Measurements from ENCODE around the gene EMID1.
"Not testable (repeated sequence)": the region's sequence is repeated elsewhere in the genome, so short reads cannot be mapped to it uniquely, and the experiment has no call there.

EMID1 gene

DNA sequence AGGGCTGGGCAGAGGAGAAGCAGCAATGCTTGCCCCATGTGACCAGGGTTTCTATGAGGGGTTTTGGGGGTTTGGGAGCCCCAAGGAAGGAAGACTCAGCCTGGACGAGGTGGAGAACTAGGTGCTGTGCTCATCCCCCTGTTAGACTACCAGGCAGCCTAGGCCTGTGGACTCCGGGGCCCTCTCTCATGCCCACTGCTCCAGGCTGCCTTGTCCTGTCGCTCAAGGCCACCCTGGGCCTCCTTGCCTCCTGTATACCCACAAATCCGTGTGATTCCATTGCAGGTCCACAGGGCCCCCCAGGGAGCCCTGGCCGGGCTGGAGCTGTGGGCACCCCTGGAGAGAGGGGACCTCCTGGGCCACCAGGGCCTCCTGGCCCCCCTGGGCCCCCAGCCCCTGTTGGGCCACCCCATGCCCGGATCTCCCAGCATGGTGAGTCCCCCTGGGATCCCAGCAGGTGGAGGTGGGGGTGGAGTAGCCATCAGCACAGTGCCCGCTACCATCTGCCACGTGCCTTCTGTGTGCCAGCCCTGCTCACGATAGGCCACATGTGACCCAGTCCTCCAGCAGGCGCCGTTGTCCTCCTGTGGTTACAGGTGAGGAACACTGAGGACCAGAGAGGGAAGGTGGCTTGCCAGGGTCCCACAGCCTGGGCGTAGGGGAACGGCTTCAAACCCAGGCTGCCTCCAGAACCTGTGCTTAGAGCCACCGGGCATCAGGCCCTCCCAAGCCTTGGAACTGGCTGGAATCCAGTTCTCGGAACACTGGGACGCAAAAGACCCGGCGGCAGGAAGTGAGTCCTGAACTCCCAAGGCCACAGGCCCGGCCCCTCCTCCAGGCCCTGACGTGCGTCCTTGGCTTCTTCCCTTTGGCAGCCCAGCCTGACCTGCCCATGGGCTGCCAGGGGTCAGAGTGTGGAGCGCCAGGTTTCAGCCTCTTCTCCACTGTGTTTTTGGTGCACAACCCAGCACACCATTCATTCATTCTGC is 26.6 kb downstream of the EMID1 start:
- peak; percentile 5 for DNase-seq

DNA sequence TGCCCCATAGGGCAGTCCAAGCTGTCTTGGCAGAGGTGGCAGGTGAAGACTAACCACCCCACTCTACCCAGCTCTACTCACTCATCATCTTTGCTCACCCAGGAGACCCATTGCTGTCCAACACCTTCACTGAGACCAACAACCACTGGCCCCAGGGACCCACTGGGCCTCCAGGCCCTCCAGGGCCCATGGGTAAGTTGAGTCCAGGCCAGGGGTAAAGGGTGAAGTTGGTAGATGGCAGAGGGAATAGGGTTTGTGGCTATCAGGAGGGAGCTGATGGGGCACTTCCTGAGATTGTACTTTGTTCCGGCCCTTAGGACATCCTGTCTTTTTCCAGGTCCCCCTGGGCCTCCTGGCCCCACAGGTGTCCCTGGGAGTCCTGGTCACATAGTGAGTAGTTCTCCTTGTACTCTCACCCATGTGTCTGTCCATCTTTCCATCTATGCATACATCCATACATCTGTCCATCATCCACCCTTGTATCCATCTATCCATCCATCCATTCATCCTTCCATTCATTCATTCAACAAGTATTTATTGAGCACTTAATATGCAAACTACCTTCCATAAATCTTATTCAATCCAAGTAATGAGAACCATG is 27.7 kb downstream of the EMID1 start:
- DNase-seq: no peak

DNA sequence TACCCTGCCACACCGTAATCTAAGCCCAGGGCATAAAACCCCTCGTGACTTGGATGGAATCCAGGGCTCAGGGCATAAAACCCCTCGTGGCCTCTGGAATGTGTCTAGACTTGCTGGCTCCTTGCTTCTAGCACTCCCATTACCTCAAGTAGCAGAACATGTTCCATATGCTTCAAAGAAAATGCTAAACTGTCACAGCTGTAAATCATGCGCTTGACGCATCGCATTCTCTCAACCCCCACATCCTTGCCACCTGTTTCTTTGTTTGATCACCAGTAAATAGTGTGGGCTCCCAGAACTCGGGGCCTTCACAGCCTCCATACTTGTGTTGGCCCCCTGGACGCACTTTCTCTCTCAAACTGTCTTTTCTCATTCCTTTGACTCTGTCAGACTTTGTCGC is 34.8 kb downstream of the EMID1 start:
- not testable (repeated sequence) for DNase-seq

DNA sequence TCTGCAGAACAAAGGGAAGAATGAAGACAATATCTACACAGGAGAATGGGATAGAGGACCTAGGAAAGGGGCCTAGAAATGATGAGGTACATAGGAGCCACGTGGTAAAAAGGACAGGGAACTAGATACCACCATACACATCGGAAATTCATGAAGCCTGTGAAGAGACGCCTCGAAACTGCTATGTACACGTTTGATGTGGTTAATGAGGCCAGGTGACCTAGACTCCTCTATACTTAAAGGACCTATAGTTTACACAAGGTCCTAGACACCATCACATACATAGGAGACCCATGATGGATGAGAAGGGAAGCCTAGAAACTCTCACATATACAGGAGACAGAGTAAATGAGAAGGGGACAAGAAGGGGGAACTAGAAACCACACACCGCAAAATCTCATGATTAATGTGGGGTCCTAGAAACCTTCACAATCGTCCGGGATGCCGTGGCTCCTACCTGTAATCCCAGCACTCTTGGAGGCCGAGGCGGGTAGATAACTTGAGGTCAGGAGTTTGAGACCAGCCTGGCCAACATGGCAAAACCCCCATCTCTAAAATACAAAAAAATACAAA is 38.3 kb downstream of the EMID1 start:
- DNase-seq: no peak

DNA sequence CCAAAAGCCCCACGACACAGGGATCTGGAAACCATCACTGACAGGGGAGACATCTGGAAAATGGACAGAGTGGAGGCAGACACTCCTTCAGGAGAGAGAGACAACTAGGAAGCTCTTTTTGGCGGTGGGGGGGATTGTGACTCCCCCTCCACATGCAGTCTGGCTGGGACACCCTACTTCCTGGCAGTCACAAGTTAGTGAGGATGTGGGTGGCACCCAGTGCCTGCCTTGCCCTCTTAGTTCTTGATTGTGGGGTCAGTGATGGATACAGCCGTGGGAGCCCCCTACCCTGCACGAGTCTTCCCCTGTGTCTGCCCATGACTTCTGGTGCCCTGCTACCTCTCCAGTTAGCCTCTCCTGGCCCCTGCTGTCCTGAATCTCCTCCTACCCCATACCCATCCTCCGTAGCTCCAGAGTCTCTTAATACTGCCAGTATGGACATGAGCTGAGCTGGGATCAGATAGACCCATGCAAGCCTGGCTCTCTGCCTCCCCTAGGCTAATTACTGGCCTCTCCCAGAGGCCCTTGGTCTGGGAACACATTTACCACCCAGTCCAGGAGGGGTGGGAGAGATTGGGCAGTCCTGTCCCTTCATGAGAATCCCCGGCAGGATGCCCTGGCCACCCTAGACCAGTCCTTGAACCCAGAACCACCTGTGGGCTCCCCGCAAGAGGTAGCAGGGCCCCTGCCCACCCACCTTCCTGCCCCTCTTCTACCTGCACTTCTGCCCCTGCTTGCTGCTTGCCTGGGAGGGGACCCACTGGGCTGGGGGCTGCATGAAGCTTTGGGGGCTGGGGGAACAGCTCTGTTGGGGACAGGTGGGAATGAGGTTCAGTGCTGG is 39.3 kb downstream of the EMID1 start:
- DNase-seq: no peak

DNA sequence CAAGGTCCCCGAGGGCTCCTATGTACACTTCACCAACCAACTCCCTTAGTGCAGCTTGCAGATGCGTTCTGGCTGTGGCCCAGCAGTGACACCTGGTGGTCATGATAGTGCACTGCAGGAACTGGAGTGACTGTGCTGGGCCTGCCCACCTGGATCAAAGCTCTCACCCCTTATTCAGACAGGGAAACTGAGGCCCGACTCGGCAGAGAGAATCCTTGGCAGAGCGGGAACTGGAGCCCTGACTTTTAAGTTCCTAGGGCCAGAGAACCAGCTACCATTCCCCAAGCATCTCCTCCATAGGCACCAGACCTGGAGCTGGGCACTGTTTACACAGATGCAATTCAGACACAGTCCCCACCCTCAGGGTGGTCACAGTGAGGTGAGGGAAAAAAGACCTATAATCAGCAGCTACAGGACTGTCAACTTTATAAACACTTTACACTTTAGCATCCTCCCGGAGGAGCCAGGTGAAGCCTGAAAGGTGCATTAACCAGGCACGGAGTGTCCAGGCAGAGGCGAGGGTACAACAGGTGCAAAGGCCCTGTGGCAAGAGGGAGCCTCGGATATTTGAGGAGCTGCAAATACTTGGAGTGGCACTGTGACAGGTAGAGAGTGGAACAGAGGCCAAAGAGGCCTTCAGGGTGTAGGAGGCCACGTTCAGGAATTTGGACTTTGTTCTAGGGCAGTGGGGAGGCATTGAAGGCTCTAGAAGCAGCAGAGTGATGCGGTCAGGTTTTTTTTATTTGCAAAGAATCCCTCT is 40.1 kb downstream of the EMID1 start:
- DNase-seq: no peak

DNA sequence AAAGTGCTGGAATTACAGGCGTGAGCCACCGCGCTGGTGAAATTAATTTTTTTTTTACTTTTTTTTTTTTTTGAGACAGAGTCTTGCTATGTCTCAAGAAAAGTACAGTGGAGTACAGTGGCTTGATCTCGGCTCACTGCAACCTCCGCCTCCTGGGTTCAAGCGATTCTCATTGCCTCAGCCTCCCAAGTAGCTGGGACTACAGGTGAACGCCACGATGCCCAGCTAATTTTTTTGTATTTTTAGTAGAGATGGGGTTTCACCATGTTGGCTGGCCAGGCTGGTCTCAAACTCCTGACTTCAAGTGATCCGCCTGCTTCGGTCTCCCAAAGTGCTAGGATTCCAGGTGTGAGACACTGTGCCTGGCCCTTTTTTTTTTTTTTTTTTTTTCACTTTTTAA is 42.2 kb downstream of the EMID1 start:
- DNase-seq: not testable (repeated sequence)

DNA sequence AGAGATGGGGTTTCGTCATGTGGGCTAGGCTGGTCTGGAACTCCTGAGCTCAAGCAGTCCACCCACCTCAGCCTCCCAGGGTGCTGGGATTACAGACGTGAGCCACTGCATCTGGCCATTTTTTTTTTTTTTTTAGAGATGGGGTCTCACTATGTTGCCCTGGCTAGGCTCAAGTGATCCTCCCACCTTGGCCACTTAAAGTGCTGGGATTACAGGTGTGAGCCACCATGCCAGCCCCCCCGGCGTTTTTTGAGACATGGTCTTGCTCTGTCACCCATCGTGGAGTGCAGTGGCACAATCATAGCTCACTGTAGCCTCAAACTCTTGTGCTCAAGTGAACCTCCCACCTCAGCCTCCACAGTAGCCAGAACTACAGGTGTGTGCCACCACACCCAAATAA is 45.6 kb downstream of the EMID1 start:
- no peak for DNase-seq

DNA sequence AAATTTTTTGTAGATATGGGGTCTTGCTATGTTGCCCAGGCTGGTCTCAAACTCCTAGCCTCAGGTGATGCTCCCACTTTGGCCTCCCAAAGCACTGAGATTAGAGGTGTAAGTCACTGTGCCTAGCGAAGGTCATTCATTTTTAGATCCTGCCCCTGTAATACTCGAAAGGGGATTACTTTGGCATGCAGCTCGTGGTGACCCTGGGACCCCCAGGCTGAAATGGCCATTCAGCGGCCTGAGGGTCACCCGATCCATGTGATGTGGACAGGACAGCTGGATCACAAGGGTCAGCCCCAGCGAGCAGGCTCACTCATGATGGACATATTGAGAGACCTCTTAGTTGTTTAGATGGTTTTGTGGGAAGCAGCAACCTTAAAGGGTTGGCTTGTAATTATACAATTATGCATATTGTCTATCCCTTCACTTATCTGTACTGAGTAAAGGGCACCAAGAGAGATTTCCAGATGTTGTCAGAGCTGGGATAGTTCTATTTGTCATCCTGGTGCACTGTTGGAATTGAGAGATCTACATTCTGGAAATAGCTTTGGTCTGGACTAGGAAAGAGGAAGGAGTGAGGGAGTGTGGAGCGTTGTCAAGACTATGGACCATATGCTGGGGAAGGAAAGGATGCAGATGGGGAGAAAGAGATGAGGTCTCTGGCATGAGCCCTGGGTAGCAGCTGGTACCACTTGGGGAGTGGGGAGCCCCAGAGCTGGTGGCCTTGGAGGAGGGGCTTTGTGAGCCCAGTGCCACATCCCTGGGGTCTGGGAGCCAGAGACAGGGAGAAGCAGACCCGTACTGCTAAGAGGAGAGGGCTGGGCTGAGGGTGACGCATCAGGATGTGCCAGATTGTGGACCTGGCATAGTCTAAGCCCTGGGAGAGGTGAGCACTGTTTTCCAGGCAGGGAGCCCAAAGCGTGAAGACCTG is 46.5 kb downstream of the EMID1 start:
- no peak for DNase-seq

DNA sequence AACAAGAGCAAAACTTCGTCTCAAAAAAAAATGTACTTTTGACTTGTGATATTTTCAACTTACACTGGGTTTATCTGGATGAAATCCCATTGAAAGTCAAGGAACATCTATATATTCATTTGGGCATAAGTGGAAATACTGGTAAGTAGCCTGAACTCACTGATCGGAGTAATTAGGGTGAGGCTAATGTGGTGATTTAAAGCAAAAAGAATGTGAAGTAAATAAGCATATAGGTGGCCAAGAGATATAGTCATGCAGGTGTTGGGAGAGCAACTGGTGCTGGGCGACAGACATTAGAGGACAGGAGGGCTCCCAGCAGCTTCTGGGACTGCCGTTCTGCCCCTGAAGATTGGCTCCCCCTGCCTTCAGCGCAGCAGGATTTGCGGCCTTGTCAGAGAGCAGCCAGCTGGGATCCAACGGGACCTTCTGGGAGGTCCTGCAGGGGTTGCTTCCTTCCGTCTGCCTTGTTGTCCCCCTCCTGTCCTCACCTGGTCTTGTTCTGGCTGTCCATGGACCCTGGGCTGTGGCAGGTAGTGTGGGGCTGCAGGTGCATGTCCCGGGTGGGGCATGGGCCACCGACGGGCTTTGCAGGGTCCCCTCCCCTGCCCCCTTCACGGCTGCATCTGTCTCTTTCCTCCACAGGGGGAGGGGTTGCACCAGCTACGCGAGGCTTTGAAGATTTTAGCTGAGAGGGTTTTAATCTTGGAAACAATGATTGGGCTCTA is 48.0 kb downstream of the EMID1 start:
- DNase-seq: no peak

DNA sequence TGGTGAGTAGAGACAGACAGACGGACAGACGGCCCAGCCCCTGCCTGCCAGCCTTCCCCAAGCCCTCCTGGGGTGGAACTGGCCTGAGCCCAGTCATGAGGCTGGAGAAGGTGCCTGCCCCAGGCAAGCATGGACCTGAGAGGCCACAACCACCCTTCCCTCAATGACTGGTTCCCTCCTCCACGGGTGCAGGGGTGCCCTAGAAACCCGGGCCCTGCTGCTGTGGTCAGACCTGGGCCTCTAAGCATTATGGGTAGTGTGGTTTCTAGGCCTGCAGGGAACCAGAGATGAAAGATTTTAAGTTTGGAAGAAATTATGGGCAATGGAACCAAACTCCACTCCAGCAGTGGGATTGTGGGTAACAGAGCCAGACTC is 48.6 kb downstream of the EMID1 start:
- DNase-seq: no peak

DNA sequence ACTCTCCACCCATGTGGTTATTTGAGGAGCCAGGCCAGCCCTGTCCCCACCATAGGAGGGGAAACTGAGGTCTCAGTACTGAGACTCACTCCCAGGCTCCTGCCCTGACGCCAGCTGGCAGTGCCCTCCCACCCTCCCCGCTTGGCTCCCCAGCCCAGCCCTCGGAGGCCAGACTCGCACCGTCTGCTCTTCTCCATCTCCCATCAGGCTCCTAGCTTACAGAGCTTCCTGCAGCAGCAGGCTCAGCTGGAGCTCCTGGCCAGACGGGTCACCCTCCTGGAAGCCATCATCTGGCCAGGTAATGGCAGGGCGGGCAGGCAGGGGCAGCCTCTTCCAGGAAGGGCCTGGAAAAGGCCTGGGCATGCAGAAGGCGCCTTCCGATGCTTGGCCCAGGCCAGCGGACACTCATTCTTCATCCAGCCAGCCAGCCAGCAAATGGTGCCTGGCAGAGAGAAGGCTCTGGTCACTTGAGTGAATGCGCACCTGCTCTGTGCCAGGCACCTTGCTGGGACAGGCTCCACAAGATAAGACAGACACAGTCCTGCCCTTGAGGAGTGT is 49.4 kb downstream of the EMID1 start:
- DNase-seq: no peak

DNA sequence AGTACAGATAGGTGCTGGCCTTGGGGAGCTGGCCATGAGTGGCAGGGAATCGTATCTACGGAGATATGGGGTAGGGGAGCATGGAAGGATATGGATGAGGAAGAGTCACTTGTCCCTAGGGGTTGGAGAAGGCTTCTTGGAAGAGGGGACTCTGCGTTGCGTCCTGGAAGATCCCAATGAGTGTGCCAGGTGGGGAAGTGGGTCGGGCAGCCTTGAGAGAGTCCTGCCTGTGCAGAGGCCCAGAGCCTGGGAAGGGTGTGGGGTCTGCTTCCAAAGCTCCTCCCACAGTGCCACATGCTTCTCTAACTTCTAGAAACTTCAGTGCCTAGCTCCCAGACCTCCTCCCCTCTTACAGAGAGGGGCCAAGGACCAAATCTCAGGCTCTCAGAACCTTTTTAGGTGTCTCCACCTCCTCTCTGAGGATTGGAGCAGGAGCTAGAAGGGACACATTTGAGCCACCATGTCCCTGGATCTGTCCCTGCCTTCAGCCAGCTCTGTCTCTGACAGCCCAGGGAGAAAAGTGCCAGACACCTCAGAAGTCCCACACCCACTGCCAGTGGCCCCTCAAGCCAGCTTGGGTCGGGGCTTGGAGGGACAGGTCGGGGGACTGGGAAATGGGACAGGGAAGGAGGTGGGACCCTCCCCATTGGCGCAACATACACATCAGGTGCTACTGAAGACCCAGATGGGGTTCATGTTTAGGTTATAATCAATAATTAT is 51.1 kb downstream of the EMID1 start:
- no peak for DNase-seq

DNA sequence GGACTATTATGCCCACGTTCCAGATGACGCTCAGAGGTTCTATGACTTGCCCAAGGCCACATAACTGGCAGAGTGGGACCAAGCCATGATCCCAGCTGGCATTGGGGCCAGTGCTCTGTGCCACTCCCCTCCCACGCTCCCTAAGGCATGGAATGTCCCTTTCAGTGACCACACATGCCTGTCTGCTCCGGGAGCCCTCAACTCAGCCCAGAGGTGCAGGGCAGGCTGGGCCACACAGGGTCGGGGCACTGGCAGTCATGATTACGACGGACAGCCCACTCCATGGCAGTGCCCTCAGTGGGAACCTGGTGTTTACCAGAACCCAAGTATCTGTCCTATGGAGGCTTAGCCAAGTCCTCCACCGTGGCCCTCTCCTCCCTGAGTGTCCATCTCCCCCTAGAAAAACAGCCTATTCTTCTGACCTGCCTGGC is 52.1 kb downstream of the EMID1 start:
- no peak for DNase-seq

DNA sequence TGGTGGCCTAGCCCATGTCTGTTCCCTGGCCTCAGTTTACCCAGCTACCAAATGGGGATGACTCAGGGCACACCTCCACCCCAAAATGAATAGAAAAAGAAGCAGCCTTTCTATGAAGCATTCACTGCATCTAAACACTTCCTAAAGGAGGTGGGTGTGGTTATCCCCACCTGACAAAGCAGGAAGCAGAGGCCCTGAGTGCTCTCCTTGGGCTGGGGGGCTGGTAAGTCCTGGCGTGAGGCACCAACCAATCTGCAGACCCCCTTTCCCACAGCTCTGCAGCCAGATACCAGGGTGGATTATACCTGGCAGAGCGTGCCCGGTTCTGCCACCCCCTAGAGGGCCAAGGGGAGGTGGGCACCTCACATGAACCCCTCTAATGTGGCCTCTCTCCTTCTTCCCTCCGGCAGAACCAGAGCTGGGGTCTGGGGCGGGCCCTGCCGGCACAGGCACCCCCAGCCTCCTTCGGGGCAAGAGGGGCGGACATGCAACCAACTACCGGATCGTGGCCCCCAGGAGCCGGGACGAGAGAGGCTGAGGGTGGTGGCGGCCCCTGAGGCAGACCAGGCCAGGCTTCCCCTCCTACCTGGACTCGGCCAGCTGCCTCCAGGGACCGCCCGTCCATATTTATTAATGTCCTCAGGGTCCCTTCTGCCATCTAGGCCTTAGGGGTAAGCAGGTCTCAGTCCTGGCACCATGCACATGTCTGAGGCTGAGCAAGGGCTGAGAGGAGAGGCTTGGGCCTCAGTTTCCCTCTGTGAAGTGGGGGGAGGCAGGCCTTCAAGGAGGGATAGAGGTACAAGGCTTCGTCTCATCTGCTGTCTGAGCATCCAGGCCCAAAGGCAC is 52.9 kb downstream of the EMID1 start:
- DNase-seq: no peak

DNA sequence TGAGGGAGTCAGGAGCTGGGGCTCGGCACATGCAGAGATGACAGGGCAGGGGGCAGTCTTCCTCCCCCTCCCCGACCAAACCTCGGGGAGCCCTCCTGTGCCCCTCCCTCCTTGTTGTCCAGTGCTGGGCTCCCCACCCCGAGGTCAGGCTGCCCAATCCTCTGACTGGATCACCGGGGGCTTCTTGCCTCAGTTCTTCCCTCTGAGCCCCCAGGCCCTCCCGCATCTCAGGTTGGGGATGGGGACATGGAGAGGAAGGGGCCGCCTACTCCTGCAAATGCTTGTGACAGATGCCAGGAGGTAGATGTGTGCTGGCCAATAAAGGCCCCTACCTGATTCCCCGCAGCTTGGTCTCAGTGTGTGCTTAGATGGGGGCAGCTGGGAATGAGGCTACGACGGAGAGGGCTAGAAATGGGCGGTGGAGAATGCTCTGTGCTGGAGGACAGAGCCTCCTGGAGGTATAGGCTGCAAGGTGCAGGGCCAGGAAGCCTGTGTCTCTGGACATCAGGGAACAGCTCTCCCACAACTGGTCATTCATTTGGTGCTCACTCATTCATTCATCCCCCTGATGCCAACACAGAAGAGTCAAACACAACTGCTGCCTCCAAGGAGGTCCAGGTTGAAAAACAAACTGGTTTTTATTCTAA is 53.7 kb downstream of the EMID1 start:
- DNase-seq: no peak

DNA sequence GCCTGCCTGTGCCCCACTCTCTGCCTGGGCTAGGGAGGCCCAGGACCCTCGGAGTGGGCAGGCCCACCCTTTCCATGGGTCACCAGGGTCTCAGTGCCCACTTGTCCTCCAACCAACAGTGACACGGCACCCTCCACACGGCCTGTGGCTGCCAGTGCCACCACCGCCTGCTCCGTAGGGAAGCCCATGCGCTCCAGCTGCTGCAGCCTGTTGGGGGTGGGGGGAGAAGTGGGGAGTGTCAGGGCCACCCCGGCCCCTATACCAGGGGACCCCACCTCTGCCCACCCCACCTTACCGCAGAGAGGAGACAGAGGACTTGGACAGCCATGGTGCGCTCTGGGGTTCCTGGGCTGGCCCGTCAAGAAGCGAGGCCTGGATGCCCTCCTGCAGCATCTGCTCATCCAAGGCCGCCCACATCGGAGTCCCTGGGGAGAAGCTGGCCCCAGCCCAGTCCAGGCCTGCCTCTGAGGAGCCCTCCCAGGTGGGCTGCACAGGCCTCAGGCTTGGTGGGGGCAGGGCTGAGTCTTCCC is 54.4 kb downstream of the EMID1 start:
- DNase-seq: no peak

Measured in 8988T (cell line).